BJ (cell line): ENCODE measurements around the gene RCOR1. TPM values are rescaled to one million over a fixed set of nuclear protein-coding genes. Genes with fewer than 3 reads are reported as not detected.

Source experiments
- CTCF ChIA-PET: fragments of 350-600 bp; formaldehyde crosslinking; extraction: SDS; loops from one replicate; lab custom pipeline; 2021; ENCODE audit warnings: antibody characterized with exemption, inconsistent platforms; lab: Yijun Ruan, JAX
- POLR2A ChIA-PET: fragments of 300-600 bp; sonication (Branson Sonifier 250); formaldehyde crosslinking; extraction: SDS; loops from one replicate; lab custom pipeline; 2021; ENCODE audit warnings: antibody characterized with exemption; lab: Charles Lee
- DNase-seq: peaks from one replicate; pipeline ENCODE4 v3.0.0-alpha.2; 2011; ENCODE audit warnings: low read depth
- H3K27me3 ChIP-seq: 2 replicates; pipeline ENCODE4 v1.6.0; 2011; ENCODE audit warnings: low read length; ENCODE audit not compliant: control insufficient read depth, insufficient read depth
- H3K36me3 ChIP-seq: 2 replicates; pipeline ENCODE4 v1.5.1; 2011; ENCODE audit warnings: low read length; ENCODE audit not compliant: control insufficient read depth, insufficient read depth
- H3K4me3 ChIP-seq: 2 replicates; pipeline ENCODE4 v1.5.1; 2011; ENCODE audit warnings: low read depth, mild to moderate bottlenecking, control low read depth, low read length
- CTCF ChIP-seq: IDR thresholded peaks from 2 replicates; pipeline ENCODE4 v1.5.1; 2011; ENCODE audit warnings: low read depth, mild to moderate bottlenecking, control low read depth, inconsistent platforms, low read length, moderate library complexity; ENCODE audit not compliant: insufficient read depth
- polyA plus RNA-seq: library from polyadenylated mRNA; depleted of rRNA; stranded (reverse); fragments of >200 nt; gene quantifications from 2 replicates; pipeline ENCODE4 v1.2.3, GENCODE V29; 2011

The RCOR1 gene
- polyA plus RNA-seq, 1 experiment, result 7.9 TPM

GRCh38 chr14:102693006-102693755 is 100.7 kb downstream of the RCOR1 start:
- no peak for DNase-seq
- Histone ChIP-seq H3K4me3 (no peak overlapping the region), H3K36me3 (no peaks in the 10 kb centered on the region), H3K27me3 (no peaks in the 10 kb centered on the region)
- CTCF ChIA-PET, result interaction anchor here (0.6 to 3.1 kb wide), 16 partner anchors 8 to 291 kb away, joined by 3 to 23 read pairs (median 6); no protein-coding TSS in a partner anchor
- TF ChIP-seq CTCF, result no peak
- POLR2A ChIA-PET, result no interaction called here

- no peaks in the 10 kb centered on the region for H3K27me3 ChIP-seq
- POLR2A ChIA-PET, result no interaction called here
- DNase-seq, result peak; percentile 13
- CTCF ChIA-PET, result interaction anchor here (0.7 to 3.1 kb wide), 26 partner anchors 9 to 392 kb away, joined by 3 to 23 read pairs (median 4); no protein-coding TSS in a partner anchor
- H3K4me3 ChIP-seq, result no peak overlapping the region
- TF ChIP-seq CTCF, result peak; percentile 58
- H3K36me3 ChIP-seq, result no peaks in the 10 kb centered on the region
These were observed 102.2 kb downstream of the RCOR1 start for GRCh38 chr14:102694530-102695166.

GRCh38 chr14:102695167-102695555 is 102.7 kb downstream of the RCOR1 start:
- no peak for TF ChIP-seq CTCF
- no peak for DNase-seq
- CTCF ChIA-PET, result interaction anchor here (0.7 to 3.1 kb wide), 23 partner anchors 10 to 392 kb away, joined by 3 to 23 read pairs (median 4); no protein-coding TSS in a partner anchor
- H3K4me3 ChIP-seq, result no peak overlapping the region
- H3K27me3 ChIP-seq, result no peaks in the 10 kb centered on the region
- POLR2A ChIA-PET, result no interaction called here
- no peaks in the 10 kb centered on the region for H3K36me3 ChIP-seq

GRCh38 chr14:102696332-102696731 is 103.9 kb downstream of the RCOR1 start:
- DNase-seq, result no peak
- TF ChIP-seq CTCF, result no peak
- H3K36me3 ChIP-seq, result no peaks in the 10 kb centered on the region
- H3K4me3 ChIP-seq, result no peak overlapping the region
- CTCF ChIA-PET, result interaction anchor here (0.7 to 2.8 kb wide), 6 partner anchors 11 to 409 kb away, joined by 3 to 9 read pairs (median 4); no protein-coding TSS in a partner anchor
- POLR2A ChIA-PET, result interaction anchor here (0.5 to 0.6 kb wide), 2 partner anchors 40 to 238 kb away, joined by 3 to 6 read pairs; no protein-coding TSS in a partner anchor
- H3K27me3 ChIP-seq, result no peaks in the 10 kb centered on the region

- no peak overlapping the region for H3K4me3 ChIP-seq
- DNase-seq, result no peak
- TF ChIP-seq CTCF, result no peak
- H3K27me3 ChIP-seq, result no peaks in the 10 kb centered on the region
- no peaks in the 10 kb centered on the region for H3K36me3 ChIP-seq
- POLR2A ChIA-PET, result interaction anchor here (0.5 to 0.6 kb wide), 2 partner anchors 41 to 238 kb away, joined by 3 to 6 read pairs; no protein-coding TSS in a partner anchor
- CTCF ChIA-PET, result interaction anchor here (1.4 to 1.7 kb wide), 2 partner anchors 172 to 221 kb away, joined by 4 to 5 read pairs; no protein-coding TSS in a partner anchor
These were observed 104.5 kb downstream of the RCOR1 start for GRCh38 chr14:102696856-102697495.
